NK-92 treated with Interleukin-12 subunit alpha and Interleukin-12 subunit beta, amount 100 ng/mL, for 24 hours (cell line): ENCODE results near the gene TAS2R46.
"Not testable (repeated sequence)": the region's sequence is repeated elsewhere in the genome, so short reads cannot be mapped to it uniquely, and the experiment has no call there.

Experiments
- DNase-seq: peaks from one replicate; lab custom pipeline; 2025; lab: John Stamatoyannopoulos, UW

Gene TAS2R46

GRCh38 chr12:11033959-11034358, 28.1 kb downstream of the TAS2R46 start:
- not testable (repeated sequence) for DNase-seq

- DNase-seq: no peak
Measured at GRCh38 chr12:11031307-11031706, 30.8 kb downstream of the TAS2R46 start, which contains the start of gene TAS2R31. Gene TAS2R31 (minus strand): TSS chr12:11031407. CDS start chr12:11031335, 72 bp downstream.

DNA sequence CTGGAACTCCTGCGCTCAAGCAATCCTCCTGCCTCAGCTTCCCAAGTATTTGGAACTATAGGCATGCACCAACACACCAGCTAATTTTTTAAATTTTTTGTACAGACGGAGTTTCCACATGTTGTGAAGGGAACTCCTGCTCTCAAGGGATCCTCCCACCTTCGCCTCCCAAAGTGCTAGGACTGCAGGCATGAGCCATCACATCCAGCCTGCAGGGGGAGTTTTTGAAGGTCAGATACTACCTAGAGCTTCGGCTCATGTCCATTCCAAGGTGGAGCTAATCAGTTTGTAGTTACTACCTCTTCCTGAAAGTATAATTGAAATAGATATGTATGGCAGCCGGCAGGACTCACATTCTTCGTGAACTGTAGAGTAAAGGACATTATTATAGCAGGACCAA, 36.0 kb downstream of the TAS2R46 start:
- no peak for DNase-seq

- DNase-seq: no peak
Measured at GRCh38 chr12:11023387-11023786, 38.7 kb downstream of the TAS2R46 start.

DNA sequence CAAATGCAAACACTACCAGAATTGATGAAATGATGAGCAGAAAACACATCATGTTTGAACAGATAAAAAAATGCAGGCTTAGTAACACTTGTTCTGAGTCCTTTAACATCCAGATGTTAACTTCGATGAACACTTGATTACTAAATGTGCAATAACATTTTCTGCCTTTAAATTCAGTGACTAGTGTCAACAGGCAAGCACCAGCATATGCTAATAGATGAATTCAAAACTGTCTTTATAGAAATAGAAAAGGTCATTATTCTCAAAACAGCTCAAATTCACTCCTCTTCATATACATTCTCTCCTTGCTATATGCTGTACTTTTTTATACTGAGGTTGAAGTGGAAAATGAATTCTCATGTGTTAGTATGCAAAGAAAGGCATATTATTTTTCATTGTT, 39.6 kb downstream of the TAS2R46 start, which contains the start of gene TAS2R19:
Gene TAS2R19, minus strand, starts transcription at position 101 of the 400 bp plus-strand sequence. Its CDS starts 49 bp downstream, at position 52.
- DNase-seq: no peak

- no peak for DNase-seq
Measured at GRCh38 chr12:11016937-11017336, 45.2 kb downstream of the TAS2R46 start.

- no peak for DNase-seq
Measured at GRCh38 chr12:11015775-11016430, 46.2 kb downstream of the TAS2R46 start.

DNA sequence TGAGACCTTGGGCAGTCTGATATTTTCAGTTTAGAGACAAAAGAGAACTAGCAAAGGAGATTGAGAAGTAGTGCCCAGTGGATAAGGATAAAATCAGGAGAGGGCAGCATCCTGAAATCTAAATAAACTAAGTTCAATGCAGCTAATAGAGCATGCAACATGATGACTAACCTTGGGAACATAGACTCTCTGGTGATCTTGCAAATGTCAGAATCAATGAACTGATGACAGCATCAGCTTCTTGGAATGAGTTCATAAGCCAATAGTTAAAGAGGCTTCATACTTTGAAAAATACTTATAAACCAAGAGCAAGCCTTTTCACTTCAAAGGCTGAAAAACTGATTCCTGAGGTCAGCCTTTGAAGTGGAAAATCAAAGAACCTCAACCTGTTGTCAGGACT, 47.9 kb downstream of the TAS2R46 start:
- no peak for DNase-seq
